ENCODE results near the gene FLNB. TPM values are rescaled to one million over a fixed set of nuclear protein-coding genes. Genes with fewer than 3 reads are reported as not detected.

FLNB gene
- total RNA-seq, 4 donors from 2014 or later = 282 to 707 (median 563) TPM

GRCh38 chr3:58079773-58080172 lies 71.6 kb downstream of the FLNB start:
- H3K36me3 ChIP-seq = peaks cover 0 to 47% (median 16%) of the 10 kb centered on the region in 4 donors
- in situ Hi-C loops (cut with MboI; ENCODE audit: low pct_ligation_motif_present in 1 of 4, low pct_unique_long_range_greater_than_20kb in 1 of 4, low sequenced_read_pairs in 3 of 4) (no loop called here), intact Hi-C loops (cut with DNase I; ENCODE audit: low total_unique reads) (no loop called here)
- 92 to 93% methylated on average over 6 to 9 of the region's 9 CpGs for WGBS, 2 donors (ENCODE audit: low coverage in 1 of 2)
- H3K27me3 ChIP-seq = no peaks in the 10 kb centered on the region
- no peak for TF ChIP-seq CTCF (IDR thresholded peaks at IDR 0.05)
- no peak for TF ChIP-seq POLR2AphosphoS5 (IDR thresholded peaks at IDR 0.05)
- no peak for TF ChIP-seq EP300 (IDR thresholded peaks at IDR 0.05; ENCODE audit: low read depth)
- no peak for TF ChIP-seq POLR2A (IDR thresholded peaks at IDR 0.05)
- no peaks in the 10 kb centered on the region for H3K9me3 ChIP-seq
- no peak overlapping the region for H3K27ac ChIP-seq
- DNase-seq = no peak
- H3K4me3 ChIP-seq = no peak overlapping the region
- peaks cover 0 to 15% (median 3%) of the 10 kb centered on the region in 4 donors for H3K4me1 ChIP-seq

- peaks cover 0 to 45% (median 16%) of the 10 kb centered on the region in 4 donors for H3K36me3 ChIP-seq
- no peaks in the 10 kb centered on the region for H3K27me3 ChIP-seq
- H3K9me3 ChIP-seq = no peaks in the 10 kb centered on the region
- in situ Hi-C loops (cut with MboI; ENCODE audit: low pct_ligation_motif_present in 1 of 4, low pct_unique_long_range_greater_than_20kb in 1 of 4, low sequenced_read_pairs in 3 of 4) = no loop called here
- 58% methylated on average over 7 of the region's 7 CpGs; no CpG with 5 or more reads in 1 of the 2 donors for WGBS, 2 donors (ENCODE audit: low coverage in 1 of 2)
- intact Hi-C loops (cut with DNase I; ENCODE audit: low total_unique reads) = no loop called here
- TF ChIP-seq POLR2A (IDR thresholded peaks at IDR 0.05) = no peak
- TF ChIP-seq EP300 (IDR thresholded peaks at IDR 0.05; ENCODE audit: low read depth) = no peak
- no peak for TF ChIP-seq POLR2AphosphoS5 (IDR thresholded peaks at IDR 0.05)
- no peak for TF ChIP-seq CTCF (IDR thresholded peaks at IDR 0.05)
- no peak for DNase-seq
- H3K4me3 ChIP-seq = no peak overlapping the region
- H3K27ac ChIP-seq = peak overlapping the region; percentile 4 to 13 (median 8)
- peaks cover 0 to 23% (median 0%) of the 10 kb centered on the region in 4 donors for H3K4me1 ChIP-seq
Observed at GRCh38 chr3:58082047-58082446, 73.8 kb downstream of the FLNB start.

- peaks cover 0 to 32% (median 11%) of the 10 kb centered on the region in 4 donors for H3K36me3 ChIP-seq
- WGBS, 2 donors (ENCODE audit: low coverage in 1 of 2) = 69 to 84% methylated on average over 4 of the region's 4 CpGs
- H3K9me3 ChIP-seq = no peaks in the 10 kb centered on the region
- intact Hi-C loops (cut with DNase I; ENCODE audit: low total_unique reads) = no loop called here
- H3K27me3 ChIP-seq = no peaks in the 10 kb centered on the region
- no peak for TF ChIP-seq EP300 (IDR thresholded peaks at IDR 0.05; ENCODE audit: low read depth)
- no peak for TF ChIP-seq CTCF (IDR thresholded peaks at IDR 0.05)
- no peak for DNase-seq
- H3K27ac ChIP-seq = peak overlapping the region in 2 of 4 donors; percentile 3 to 28
- in situ Hi-C loops (cut with MboI; ENCODE audit: low pct_ligation_motif_present in 1 of 4, low pct_unique_long_range_greater_than_20kb in 1 of 4, low sequenced_read_pairs in 3 of 4) = no loop called here
- no peak overlapping the region for H3K4me3 ChIP-seq
- peaks cover 0 to 23% (median 0%) of the 10 kb centered on the region in 4 donors for H3K4me1 ChIP-seq
Observed at GRCh38 chr3:58084166-58084565, 75.9 kb downstream of the FLNB start.

- TF ChIP-seq POLR2A (IDR thresholded peaks at IDR 0.05) = no peak
- no peak for TF ChIP-seq POLR2AphosphoS5 (IDR thresholded peaks at IDR 0.05)
- no peak for TF ChIP-seq EP300 (IDR thresholded peaks at IDR 0.05; ENCODE audit: low read depth)
- TF ChIP-seq CTCF (IDR thresholded peaks at IDR 0.05) = no peak
- Histone ChIP-seq H3K4me3 (no peak overlapping the region), H3K4me1 (peaks cover 0 to 23% (median 0%) of the 10 kb centered on the region in 4 donors), H3K36me3 (peaks cover 0 to 24% (median 9%) of the 10 kb centered on the region in 4 donors), H3K9me3 (no peaks in the 10 kb centered on the region), H3K27me3 (no peaks in the 10 kb centered on the region), H3K27ac (peak overlapping the region in 2 of 4 donors; percentile 3 to 10)
- in situ Hi-C loops (cut with MboI; ENCODE audit: low pct_ligation_motif_present in 1 of 4, low pct_unique_long_range_greater_than_20kb in 1 of 4, low sequenced_read_pairs in 3 of 4) (no loop called here), intact Hi-C loops (cut with DNase I; ENCODE audit: low total_unique reads) (no loop called here)
- DNase-seq = no peak
- WGBS, 2 donors (ENCODE audit: low coverage in 1 of 2) = 78 to 85% methylated on average over 5 of the region's 5 CpGs
Observed at GRCh38 chr3:58084788-58085543, 76.7 kb downstream of the FLNB start.
